Measurements from ENCODE around the gene FCHSD2. TPM values are rescaled to one million over a fixed set of nuclear protein-coding genes. Genes with fewer than 3 reads are reported as not detected.

The FCHSD2 gene
- polyA plus RNA-seq, 3 donors: 14.5 to 43.5 (median 16.6) TPM

DNA sequence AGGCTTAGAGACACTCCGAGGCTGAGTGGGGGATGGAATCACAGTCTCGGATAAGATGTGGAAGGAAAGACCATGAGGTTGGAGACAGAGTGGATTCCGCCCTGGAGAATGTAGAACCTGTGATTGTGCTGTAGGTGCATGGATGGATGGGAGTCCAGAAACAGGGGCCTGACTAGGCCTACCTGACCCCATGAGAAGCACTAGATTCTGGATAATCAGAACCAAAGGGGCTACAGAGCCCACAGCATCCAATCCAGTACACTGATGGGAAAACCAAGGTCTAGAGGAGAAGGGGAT is 32.3 kb upstream of the FCHSD2 start:
- Histone ChIP-seq H3K27ac (ENCODE audit: low read depth in 1 of 2, low read length in 2 of 2) (no peak overlapping the region), H2AFZ (ENCODE audit: insufficient read depth, low read depth, low read length, poor library complexity, severe bottlenecking) (no peak overlapping the region), H3K79me2 (ENCODE audit: insufficient read depth, low read length) (no peaks in the 10 kb centered on the region), H3K36me3 (replicated peaks in 1 of 2; ENCODE audit: control insufficient read depth in 1 of 2, insufficient read depth in 2 of 2, low read length in 2 of 2) (no peaks in the 10 kb centered on the region), H4K20me1 (ENCODE audit: insufficient read depth, low read length) (no peaks in the 10 kb centered on the region), H3K27me3 (ENCODE audit: control insufficient read depth in 2 of 2, insufficient read depth in 2 of 2, low read length in 2 of 2) (no peaks in the 10 kb centered on the region), H3K4me2 (replicated peaks; ENCODE audit: extremely low read depth, low read length, poor library complexity, severe bottlenecking) (no peak overlapping the region), H3K4me3 (replicated peaks in 1 of 3; ENCODE audit: low read depth in 2 of 3, low read length in 3 of 3) (no peak overlapping the region), H3K9me3 (replicated peaks in 1 of 2; ENCODE audit: control insufficient read depth in 1 of 2, insufficient read depth in 1 of 2, low read length in 2 of 2) (no peaks in the 10 kb centered on the region), H3K4me1 (ENCODE audit: control insufficient read depth in 1 of 2, insufficient read depth in 2 of 2, low read length in 2 of 2) (peaks cover 7 to 9% of the 10 kb centered on the region in 2 donors), H3K9ac (ENCODE audit: insufficient read depth, low read length, poor library complexity, severe bottlenecking) (no peak overlapping the region)
- Mint-ChIP-seq H3K4me1 (peaks cover 23% of the 10 kb centered on the region), H3K9me3 (peaks cover 0 to 3% (median 0%) of the 10 kb centered on the region in 7 donors), H3K36me3 (no peaks in the 10 kb centered on the region), H3K27ac (no peak overlapping the region), H3K27me3 (ENCODE audit: low read depth in 3 of 3) (peaks cover 0 to 4% (median 2%) of the 10 kb centered on the region in 3 donors), H3K4me3 (no peak overlapping the region)
- 94% methylated on average over 3 of the region's 3 CpGs for WGBS (ENCODE audit: insufficient coverage)
- TF ChIP-seq, protein P1, sequence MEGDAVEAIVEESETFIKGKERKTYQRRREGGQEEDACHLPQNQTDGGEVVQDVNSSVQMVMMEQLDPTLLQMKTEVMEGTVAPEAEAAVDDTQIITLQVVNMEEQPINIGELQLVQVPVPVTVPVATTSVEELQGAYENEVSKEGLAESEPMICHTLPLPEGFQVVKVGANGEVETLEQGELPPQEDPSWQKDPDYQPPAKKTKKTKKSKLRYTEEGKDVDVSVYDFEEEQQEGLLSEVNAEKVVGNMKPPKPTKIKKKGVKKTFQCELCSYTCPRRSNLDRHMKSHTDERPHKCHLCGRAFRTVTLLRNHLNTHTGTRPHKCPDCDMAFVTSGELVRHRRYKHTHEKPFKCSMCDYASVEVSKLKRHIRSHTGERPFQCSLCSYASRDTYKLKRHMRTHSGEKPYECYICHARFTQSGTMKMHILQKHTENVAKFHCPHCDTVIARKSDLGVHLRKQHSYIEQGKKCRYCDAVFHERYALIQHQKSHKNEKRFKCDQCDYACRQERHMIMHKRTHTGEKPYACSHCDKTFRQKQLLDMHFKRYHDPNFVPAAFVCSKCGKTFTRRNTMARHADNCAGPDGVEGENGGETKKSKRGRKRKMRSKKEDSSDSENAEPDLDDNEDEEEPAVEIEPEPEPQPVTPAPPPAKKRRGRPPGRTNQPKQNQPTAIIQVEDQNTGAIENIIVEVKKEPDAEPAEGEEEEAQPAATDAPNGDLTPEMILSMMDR (IDR thresholded peaks at IDR 0.05): no peak
- intact Hi-C loops (cut with micrococcal nuclease): loop anchor here (10.0 kb wide), 2 partner anchors 460 to 490 kb away; no protein-coding TSS in a partner anchor
- no peak for DNase-seq

DNA sequence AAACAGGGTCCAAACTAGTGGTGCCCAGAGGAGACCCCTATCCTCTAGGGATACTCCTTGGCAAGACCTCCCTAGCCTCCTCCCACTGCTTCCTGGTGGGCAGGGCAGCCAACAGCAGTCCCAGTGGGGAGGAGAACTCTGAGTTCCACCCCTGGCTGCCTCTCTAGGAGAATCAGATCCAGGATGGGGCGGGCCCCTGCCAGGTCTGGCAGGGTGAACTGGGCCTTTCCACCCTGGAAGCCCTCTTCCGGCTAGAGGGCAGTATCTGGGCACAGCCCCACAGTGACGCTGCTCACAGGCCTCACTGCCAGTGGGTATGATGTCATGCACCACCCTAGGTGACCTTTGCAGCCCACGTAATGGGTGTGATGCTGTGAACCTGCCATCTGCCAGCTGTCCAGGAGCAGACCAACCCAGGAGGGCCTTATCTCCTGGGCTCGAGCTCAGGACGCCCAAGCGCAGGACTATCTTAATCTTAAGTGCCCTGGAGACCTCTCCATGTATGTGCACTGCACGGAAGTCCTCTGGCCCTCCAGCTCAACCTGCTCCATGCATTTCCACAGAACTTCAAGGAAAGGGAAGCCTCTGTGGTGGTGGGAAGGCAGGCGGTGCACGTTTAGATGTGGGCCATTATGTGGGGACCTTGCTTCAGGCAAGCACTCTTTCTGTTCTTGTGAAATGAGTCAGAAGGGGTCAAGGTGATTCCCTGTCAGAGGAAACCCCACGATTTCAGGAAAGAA is 31.8 kb upstream of the FCHSD2 start:
- no peak overlapping the region for H2AFZ ChIP-seq (ENCODE audit: insufficient read depth, low read depth, low read length, poor library complexity, severe bottlenecking)
- no peak overlapping the region for H3K9ac ChIP-seq (ENCODE audit: insufficient read depth, low read length, poor library complexity, severe bottlenecking)
- H4K20me1 ChIP-seq (ENCODE audit: insufficient read depth, low read length): no peaks in the 10 kb centered on the region
- Mint-ChIP-seq H3K4me3 (no peak overlapping the region), H3K27ac (no peak overlapping the region), H3K27me3 (ENCODE audit: low read depth in 3 of 3) (peaks cover 0 to 4% (median 0%) of the 10 kb centered on the region in 3 donors), H3K36me3 (no peaks in the 10 kb centered on the region), H3K9me3 (peaks cover 0 to 3% (median 0%) of the 10 kb centered on the region in 7 donors), H3K4me1 (peaks cover 23% of the 10 kb centered on the region)
- no peak overlapping the region for H3K4me2 ChIP-seq (replicated peaks; ENCODE audit: extremely low read depth, low read length, poor library complexity, severe bottlenecking)
- TF ChIP-seq, protein P1 (IDR thresholded peaks at IDR 0.05): no peak
- intact Hi-C loops (cut with micrococcal nuclease): loop anchor here (10.0 kb wide), 2 partner anchors 459 to 489 kb away; no protein-coding TSS in a partner anchor
- peaks cover 7 to 9% of the 10 kb centered on the region in 2 donors for H3K4me1 ChIP-seq (ENCODE audit: control insufficient read depth in 1 of 2, insufficient read depth in 2 of 2, low read length in 2 of 2)
- no peak overlapping the region for H3K27ac ChIP-seq (ENCODE audit: low read depth in 1 of 2, low read length in 2 of 2)
- 90% methylated on average over 7 of the region's 11 CpGs for WGBS (ENCODE audit: insufficient coverage)
- no peaks in the 10 kb centered on the region for H3K27me3 ChIP-seq (ENCODE audit: control insufficient read depth in 2 of 2, insufficient read depth in 2 of 2, low read length in 2 of 2)
- no peaks in the 10 kb centered on the region for H3K9me3 ChIP-seq (replicated peaks in 1 of 2; ENCODE audit: control insufficient read depth in 1 of 2, insufficient read depth in 1 of 2, low read length in 2 of 2)
- H3K4me3 ChIP-seq (replicated peaks in 1 of 3; ENCODE audit: low read depth in 2 of 3, low read length in 3 of 3): no peak overlapping the region
- no peak for DNase-seq
- H3K79me2 ChIP-seq (ENCODE audit: insufficient read depth, low read length): no peaks in the 10 kb centered on the region
- no peaks in the 10 kb centered on the region for H3K36me3 ChIP-seq (replicated peaks in 1 of 2; ENCODE audit: control insufficient read depth in 1 of 2, insufficient read depth in 2 of 2, low read length in 2 of 2)

All from CD14-positive monocyte (primary cell).